ENCODE measurements around the gene SNX24. TPM values are rescaled to one million over a fixed set of nuclear protein-coding genes. Genes with fewer than 3 reads are reported as not detected.
A peak's percentile ranks its signal among the peaks of the same experiment; 100 is the strongest.

The SNX24 gene
- polyA plus RNA-seq, 4 donors: 7.7 to 33.7 (median 27.2) TPM

DNA sequence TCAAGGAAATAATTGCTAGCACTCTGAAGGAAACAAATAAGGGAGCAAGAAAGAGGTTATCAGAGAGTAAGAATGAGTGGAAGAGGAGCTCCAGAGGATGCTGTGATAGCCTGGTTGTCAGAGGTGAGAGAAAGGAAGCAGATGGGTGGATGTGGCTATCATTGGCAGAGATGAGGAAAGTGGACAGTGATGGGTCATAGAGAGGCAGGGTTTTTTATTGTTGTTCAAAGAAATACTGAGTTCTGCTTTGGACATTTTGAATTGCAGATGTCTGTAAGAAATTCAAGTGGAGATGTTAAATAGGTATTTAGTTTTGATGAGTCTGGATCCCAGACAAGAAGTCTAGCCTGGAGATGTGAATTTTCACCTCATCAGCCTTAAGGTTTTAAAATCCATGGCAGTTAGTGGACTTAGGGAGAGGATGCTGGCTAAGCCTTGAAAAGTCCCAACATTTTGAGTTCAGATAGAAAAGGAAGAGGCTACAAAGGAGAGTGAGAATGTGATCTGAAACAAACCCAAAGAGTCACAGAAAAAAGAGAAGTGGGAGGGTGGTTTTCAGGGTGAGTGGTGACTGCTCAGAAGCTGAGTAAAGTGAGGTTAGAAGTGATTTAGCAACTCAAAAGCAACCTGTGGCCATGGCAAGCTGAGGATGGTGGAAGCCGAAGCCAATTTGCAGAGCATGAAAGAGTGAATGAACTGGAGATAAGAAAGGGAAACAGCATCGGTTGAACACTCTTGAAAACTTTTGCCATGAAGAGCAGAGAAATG, 140.7 kb downstream of the SNX24 start:
- no peak for FAIRE-seq
- Histone ChIP-seq H3K27me3 (ENCODE audit: control insufficient read depth in 3 of 3, insufficient read depth in 3 of 3, low read length in 3 of 3) (no peaks in the 10 kb centered on the region), H3K4me1 (ENCODE audit: control insufficient read depth in 3 of 3, insufficient read depth in 2 of 3, low read depth in 1 of 3, low read length in 2 of 3) (no peaks in the 10 kb centered on the region), H3K36me3 (ENCODE audit: control insufficient read depth in 3 of 3, insufficient read depth in 2 of 3, low read depth in 1 of 3, low read length in 3 of 3) (no peaks in the 10 kb centered on the region), H3K27ac (ENCODE audit: low read depth in 1 of 3, low read length in 2 of 3) (no peak overlapping the region), H3K9me3 (ENCODE audit: control insufficient read depth in 2 of 2, insufficient read depth in 1 of 2, low read depth in 1 of 2, low read length in 1 of 2) (no peaks in the 10 kb centered on the region), H3K4me3 (ENCODE audit: low read depth in 1 of 3, low read length in 3 of 3) (no peak overlapping the region)
- no peak for DNase-seq
- WGBS, 3 donors: 86 to 91% (median 87%) methylated on average over 2 of the region's 2 CpGs

DNA sequence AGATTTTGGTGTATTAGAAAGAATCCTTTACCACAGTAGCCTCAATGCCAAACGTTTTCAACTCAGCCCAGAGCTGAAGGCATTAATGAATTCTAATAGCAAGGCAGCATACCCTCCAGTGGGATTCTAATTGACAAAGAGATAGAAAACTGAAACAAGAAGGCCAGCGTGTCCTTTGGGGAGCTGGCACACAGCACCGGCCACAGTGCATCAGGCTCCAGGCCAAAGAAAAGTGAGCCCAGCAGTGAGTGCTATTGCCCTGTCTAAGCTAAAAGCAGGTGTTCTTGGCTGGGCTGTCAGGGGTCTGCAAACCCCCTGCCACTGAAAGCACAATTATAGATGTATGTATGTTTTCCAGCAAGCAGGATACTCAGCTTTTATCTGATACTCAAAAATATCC, 150.7 kb downstream of the SNX24 start:
- no peaks in the 10 kb centered on the region for H3K27me3 ChIP-seq (ENCODE audit: control insufficient read depth in 3 of 3, insufficient read depth in 3 of 3, low read length in 3 of 3)
- H3K27ac ChIP-seq (ENCODE audit: low read depth in 1 of 3, low read length in 2 of 3): no peak overlapping the region
- no peak overlapping the region for H3K4me3 ChIP-seq (ENCODE audit: low read depth in 1 of 3, low read length in 3 of 3)
- 76 to 87% (median 82%) methylated on average over 3 of the region's 3 CpGs for WGBS, 3 donors
- DNase-seq (no peak), FAIRE-seq (no peak)
- H3K9me3 ChIP-seq (ENCODE audit: control insufficient read depth in 2 of 2, insufficient read depth in 1 of 2, low read depth in 1 of 2, low read length in 1 of 2): no peaks in the 10 kb centered on the region
- H3K4me1 ChIP-seq (ENCODE audit: control insufficient read depth in 3 of 3, insufficient read depth in 2 of 3, low read depth in 1 of 3, low read length in 2 of 3): no peaks in the 10 kb centered on the region
- peaks cover 0 to 2% (median 0%) of the 10 kb centered on the region in 3 donors for H3K36me3 ChIP-seq (ENCODE audit: control insufficient read depth in 3 of 3, insufficient read depth in 2 of 3, low read depth in 1 of 3, low read length in 3 of 3)

DNA sequence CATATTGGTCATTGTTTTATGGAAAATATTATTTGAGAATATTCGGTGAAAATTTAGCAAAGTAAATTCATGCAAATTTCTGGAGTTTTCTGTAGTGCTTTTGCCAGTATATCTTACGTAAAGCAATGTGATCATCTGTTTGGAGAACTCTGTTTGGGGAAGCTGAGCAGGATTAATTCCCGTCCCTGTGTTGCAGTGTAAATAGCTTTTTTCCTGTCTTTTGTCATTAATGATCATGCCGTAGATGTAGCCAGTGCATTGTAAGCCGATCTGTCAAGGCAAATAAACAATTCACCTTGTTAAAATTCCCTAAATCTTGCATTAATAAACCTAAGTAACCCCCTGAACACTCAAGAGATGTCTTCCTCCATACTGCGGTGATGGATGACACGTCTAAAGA, 151.9 kb downstream of the SNX24 start:
- 67 to 81% (median 69%) methylated on average over 7 of the region's 7 CpGs for WGBS, 3 donors

DNA sequence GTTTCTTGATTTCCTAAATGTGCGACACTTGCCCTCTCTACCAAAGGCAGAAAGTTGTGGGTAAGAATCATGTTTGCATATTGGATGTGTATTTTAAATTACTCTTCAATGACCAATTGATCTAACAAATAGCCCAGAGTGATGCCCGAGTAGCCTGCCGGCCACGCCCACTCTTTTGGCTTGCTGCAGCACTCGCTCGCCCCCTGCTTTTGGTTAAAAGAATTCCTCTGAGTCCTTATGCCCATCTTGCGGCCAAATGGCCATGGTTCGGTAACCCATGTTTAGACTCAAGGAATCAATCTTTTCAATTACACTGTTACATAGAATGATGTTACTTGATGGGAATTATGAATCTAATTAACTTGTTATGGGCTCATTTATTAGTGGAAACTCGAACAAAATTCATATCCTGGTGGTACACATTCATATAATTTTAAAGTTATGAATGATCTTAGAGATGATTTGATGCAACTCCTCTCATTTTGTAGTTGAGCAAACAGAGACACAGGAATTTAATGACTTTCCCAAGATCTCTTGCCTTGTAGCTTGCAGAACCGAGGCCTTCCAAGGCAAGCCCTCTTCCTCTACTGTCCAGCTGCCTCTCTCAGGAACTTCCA, 154.6 kb downstream of the SNX24 start:
- H3K36me3 ChIP-seq (ENCODE audit: control insufficient read depth in 3 of 3, insufficient read depth in 2 of 3, low read depth in 1 of 3, low read length in 3 of 3): peaks cover 0 to 8% (median 0%) of the 10 kb centered on the region in 3 donors
- no peaks in the 10 kb centered on the region for H3K4me1 ChIP-seq (ENCODE audit: control insufficient read depth in 3 of 3, insufficient read depth in 2 of 3, low read depth in 1 of 3, low read length in 2 of 3)
- no peaks in the 10 kb centered on the region for H3K27me3 ChIP-seq (ENCODE audit: control insufficient read depth in 3 of 3, insufficient read depth in 3 of 3, low read length in 3 of 3)
- H3K9me3 ChIP-seq (ENCODE audit: control insufficient read depth in 2 of 2, insufficient read depth in 1 of 2, low read depth in 1 of 2, low read length in 1 of 2): no peaks in the 10 kb centered on the region
- no peak for FAIRE-seq
- WGBS, 3 donors: 65 to 73% (median 71%) methylated on average over 10 of the region's 10 CpGs
- no peak overlapping the region for H3K27ac ChIP-seq (ENCODE audit: low read depth in 1 of 3, low read length in 2 of 3)
- H3K4me3 ChIP-seq (ENCODE audit: low read depth in 1 of 3, low read length in 3 of 3): no peak overlapping the region
- no peak for DNase-seq

More for the DNA sequence above, 151.9 kb downstream of the SNX24 start:
- H3K27me3 ChIP-seq (ENCODE audit: control insufficient read depth in 3 of 3, insufficient read depth in 3 of 3, low read length in 3 of 3): no peaks in the 10 kb centered on the region
- H3K9me3 ChIP-seq (ENCODE audit: control insufficient read depth in 2 of 2, insufficient read depth in 1 of 2, low read depth in 1 of 2, low read length in 1 of 2): no peaks in the 10 kb centered on the region
- peaks cover 0 to 4% (median 0%) of the 10 kb centered on the region in 3 donors for H3K36me3 ChIP-seq (ENCODE audit: control insufficient read depth in 3 of 3, insufficient read depth in 2 of 3, low read depth in 1 of 3, low read length in 3 of 3)
- no peaks in the 10 kb centered on the region for H3K4me1 ChIP-seq (ENCODE audit: control insufficient read depth in 3 of 3, insufficient read depth in 2 of 3, low read depth in 1 of 3, low read length in 2 of 3)
- no peak overlapping the region for H3K27ac ChIP-seq (ENCODE audit: low read depth in 1 of 3, low read length in 2 of 3)
- no peak for FAIRE-seq
- no peak overlapping the region for H3K4me3 ChIP-seq (ENCODE audit: low read depth in 1 of 3, low read length in 3 of 3)
- no peak for DNase-seq

DNA sequence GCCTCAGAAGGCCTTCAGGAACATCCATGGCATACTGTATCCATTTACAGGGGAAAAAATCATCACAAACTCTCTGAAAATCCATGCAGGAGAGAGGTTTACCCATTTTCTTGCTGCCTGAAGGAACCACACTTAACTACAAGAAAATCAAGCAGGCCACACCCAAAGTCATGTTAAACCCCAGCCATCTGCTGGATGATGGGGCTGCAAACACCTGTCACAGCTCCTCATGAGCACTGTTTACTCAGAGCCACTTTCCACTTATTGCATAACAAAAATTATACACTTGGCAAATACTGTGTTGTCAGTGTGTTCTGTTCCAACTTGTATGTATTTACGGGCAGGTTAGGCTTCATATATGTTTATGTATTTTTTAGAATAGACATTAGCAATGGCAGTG, 155.3 kb downstream of the SNX24 start:
- H3K9me3 ChIP-seq (ENCODE audit: control insufficient read depth in 2 of 2, insufficient read depth in 1 of 2, low read depth in 1 of 2, low read length in 1 of 2): no peaks in the 10 kb centered on the region
- no peak overlapping the region for H3K27ac ChIP-seq (ENCODE audit: low read depth in 1 of 3, low read length in 2 of 3)
- peaks cover 0 to 11% (median 0%) of the 10 kb centered on the region in 3 donors for H3K36me3 ChIP-seq (ENCODE audit: control insufficient read depth in 3 of 3, insufficient read depth in 2 of 3, low read depth in 1 of 3, low read length in 3 of 3)
- no peaks in the 10 kb centered on the region for H3K4me1 ChIP-seq (ENCODE audit: control insufficient read depth in 3 of 3, insufficient read depth in 2 of 3, low read depth in 1 of 3, low read length in 2 of 3)
- FAIRE-seq (no peak), DNase-seq (peak; percentile 10)
- no peaks in the 10 kb centered on the region for H3K27me3 ChIP-seq (ENCODE audit: control insufficient read depth in 3 of 3, insufficient read depth in 3 of 3, low read length in 3 of 3)
- WGBS, 3 donors: 92 to 98% (median 97%) methylated on average over 1 of the region's 1 CpG
- no peak overlapping the region for H3K4me3 ChIP-seq (ENCODE audit: low read depth in 1 of 3, low read length in 3 of 3)

DNA sequence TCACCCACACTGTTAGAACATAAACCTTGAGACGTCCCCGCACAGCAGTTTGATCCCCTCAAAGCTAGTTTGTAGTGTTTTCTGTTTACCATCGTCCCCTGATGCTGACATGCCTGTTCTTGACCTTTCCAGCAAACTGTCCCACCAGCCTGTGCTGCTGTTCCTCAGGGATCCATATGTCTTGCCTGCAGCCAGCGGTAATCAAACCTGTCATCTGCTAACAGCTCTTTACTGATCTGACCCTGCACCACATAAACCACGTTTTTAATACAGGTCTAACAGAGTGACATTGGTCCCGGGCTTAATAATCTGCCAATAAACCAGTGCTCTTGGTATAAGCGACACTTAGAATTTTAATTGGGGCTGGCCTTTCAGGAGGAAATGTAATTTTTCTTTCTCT, 156.4 kb downstream of the SNX24 start:
- no peaks in the 10 kb centered on the region for H3K9me3 ChIP-seq (ENCODE audit: control insufficient read depth in 2 of 2, insufficient read depth in 1 of 2, low read depth in 1 of 2, low read length in 1 of 2)
- no peak overlapping the region for H3K4me3 ChIP-seq (ENCODE audit: low read depth in 1 of 3, low read length in 3 of 3)
- no peak for DNase-seq
- 81 to 89% (median 86%) methylated on average over 7 of the region's 7 CpGs for WGBS, 3 donors
- no peaks in the 10 kb centered on the region for H3K4me1 ChIP-seq (ENCODE audit: control insufficient read depth in 3 of 3, insufficient read depth in 2 of 3, low read depth in 1 of 3, low read length in 2 of 3)
- H3K27me3 ChIP-seq (ENCODE audit: control insufficient read depth in 3 of 3, insufficient read depth in 3 of 3, low read length in 3 of 3): no peaks in the 10 kb centered on the region
- FAIRE-seq: no peak
- H3K27ac ChIP-seq (ENCODE audit: low read depth in 1 of 3, low read length in 2 of 3): no peak overlapping the region
- peaks cover 0 to 16% (median 0%) of the 10 kb centered on the region in 3 donors for H3K36me3 ChIP-seq (ENCODE audit: control insufficient read depth in 3 of 3, insufficient read depth in 2 of 3, low read depth in 1 of 3, low read length in 3 of 3)

DNA sequence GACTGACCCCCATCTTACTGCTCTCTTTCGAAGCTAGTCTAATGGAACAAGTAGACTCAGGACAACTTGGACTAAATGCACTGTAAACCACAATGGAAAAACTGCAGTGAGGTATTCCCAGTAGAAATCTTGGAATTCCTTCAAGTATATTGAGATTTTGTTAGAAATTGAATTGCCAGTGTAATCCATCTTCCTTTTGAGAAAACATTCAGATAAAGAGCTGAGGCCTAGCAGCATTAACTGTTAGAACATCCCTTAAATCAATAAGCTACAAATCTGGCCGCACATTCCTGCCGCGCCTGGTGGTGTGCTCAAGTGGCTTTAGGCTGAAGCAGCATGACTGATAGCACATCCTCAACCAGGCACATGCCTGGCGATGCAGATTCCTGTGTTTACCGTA, 161.8 kb downstream of the SNX24 start:
- Histone ChIP-seq H3K4me1 (ENCODE audit: control insufficient read depth in 3 of 3, insufficient read depth in 2 of 3, low read depth in 1 of 3, low read length in 2 of 3) (no peaks in the 10 kb centered on the region), H3K4me3 (ENCODE audit: low read depth in 1 of 3, low read length in 3 of 3) (no peak overlapping the region), H3K9me3 (ENCODE audit: control insufficient read depth in 2 of 2, insufficient read depth in 1 of 2, low read depth in 1 of 2, low read length in 1 of 2) (no peaks in the 10 kb centered on the region), H3K36me3 (ENCODE audit: control insufficient read depth in 3 of 3, insufficient read depth in 2 of 3, low read depth in 1 of 3, low read length in 3 of 3) (peaks cover 0 to 19% (median 0%) of the 10 kb centered on the region in 3 donors), H3K27ac (ENCODE audit: low read depth in 1 of 3, low read length in 2 of 3) (no peak overlapping the region), H3K27me3 (ENCODE audit: control insufficient read depth in 3 of 3, insufficient read depth in 3 of 3, low read length in 3 of 3) (no peaks in the 10 kb centered on the region)
- FAIRE-seq: no peak
- no peak for DNase-seq
- WGBS, 3 donors: 91 to 97% (median 92%) methylated on average over 6 of the region's 6 CpGs

DNA sequence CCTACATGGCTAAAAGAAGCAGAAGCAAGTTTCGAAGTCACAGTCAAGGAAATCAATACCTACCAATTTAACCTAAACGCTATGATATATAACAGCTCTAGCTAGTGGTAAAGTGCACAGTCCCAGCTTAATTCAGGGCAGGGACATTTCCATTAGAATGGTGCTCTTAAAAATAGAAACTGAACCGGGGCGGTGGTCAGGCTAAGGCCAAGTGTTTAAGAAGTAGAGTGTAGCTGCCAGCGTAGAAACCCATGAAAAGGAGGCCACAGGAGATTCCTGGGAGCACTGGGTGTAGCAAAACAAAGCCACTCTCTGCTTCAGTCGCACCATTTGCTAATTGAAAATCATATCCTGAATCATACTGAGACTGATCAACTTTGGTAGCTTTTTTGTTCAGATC, 162.3 kb downstream of the SNX24 start:
- WGBS, 3 donors: 94 to 97% (median 95%) methylated on average over 6 of the region's 6 CpGs
- no peaks in the 10 kb centered on the region for H3K27me3 ChIP-seq (ENCODE audit: control insufficient read depth in 3 of 3, insufficient read depth in 3 of 3, low read length in 3 of 3)
- no peak overlapping the region for H3K27ac ChIP-seq (ENCODE audit: low read depth in 1 of 3, low read length in 2 of 3)
- H3K9me3 ChIP-seq (ENCODE audit: control insufficient read depth in 2 of 2, insufficient read depth in 1 of 2, low read depth in 1 of 2, low read length in 1 of 2): no peaks in the 10 kb centered on the region
- no peak overlapping the region for H3K4me3 ChIP-seq (ENCODE audit: low read depth in 1 of 3, low read length in 3 of 3)
- DNase-seq (no peak), FAIRE-seq (no peak)
- H3K4me1 ChIP-seq (ENCODE audit: control insufficient read depth in 3 of 3, insufficient read depth in 2 of 3, low read depth in 1 of 3, low read length in 2 of 3): no peaks in the 10 kb centered on the region
- H3K36me3 ChIP-seq (ENCODE audit: control insufficient read depth in 3 of 3, insufficient read depth in 2 of 3, low read depth in 1 of 3, low read length in 3 of 3): peaks cover 0 to 19% (median 0%) of the 10 kb centered on the region in 3 donors

All from small intestine (tissue), 7 donors.